GM19099 (cell line): ENCODE results near the gene VBP1.

Experiments used
- POLR2A ChIP-seq: IDR thresholded peaks from 3 replicates; pipeline ENCODE4 v1.6.1; 2011; ENCODE audit warnings: low read depth; ENCODE audit not compliant: insufficient read length; ENCODE audit errors: extremely low read depth

VBP1 gene, protein sequence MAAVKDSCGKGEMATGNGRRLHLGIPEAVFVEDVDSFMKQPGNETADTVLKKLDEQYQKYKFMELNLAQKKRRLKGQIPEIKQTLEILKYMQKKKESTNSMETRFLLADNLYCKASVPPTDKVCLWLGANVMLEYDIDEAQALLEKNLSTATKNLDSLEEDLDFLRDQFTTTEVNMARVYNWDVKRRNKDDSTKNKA

DNA sequence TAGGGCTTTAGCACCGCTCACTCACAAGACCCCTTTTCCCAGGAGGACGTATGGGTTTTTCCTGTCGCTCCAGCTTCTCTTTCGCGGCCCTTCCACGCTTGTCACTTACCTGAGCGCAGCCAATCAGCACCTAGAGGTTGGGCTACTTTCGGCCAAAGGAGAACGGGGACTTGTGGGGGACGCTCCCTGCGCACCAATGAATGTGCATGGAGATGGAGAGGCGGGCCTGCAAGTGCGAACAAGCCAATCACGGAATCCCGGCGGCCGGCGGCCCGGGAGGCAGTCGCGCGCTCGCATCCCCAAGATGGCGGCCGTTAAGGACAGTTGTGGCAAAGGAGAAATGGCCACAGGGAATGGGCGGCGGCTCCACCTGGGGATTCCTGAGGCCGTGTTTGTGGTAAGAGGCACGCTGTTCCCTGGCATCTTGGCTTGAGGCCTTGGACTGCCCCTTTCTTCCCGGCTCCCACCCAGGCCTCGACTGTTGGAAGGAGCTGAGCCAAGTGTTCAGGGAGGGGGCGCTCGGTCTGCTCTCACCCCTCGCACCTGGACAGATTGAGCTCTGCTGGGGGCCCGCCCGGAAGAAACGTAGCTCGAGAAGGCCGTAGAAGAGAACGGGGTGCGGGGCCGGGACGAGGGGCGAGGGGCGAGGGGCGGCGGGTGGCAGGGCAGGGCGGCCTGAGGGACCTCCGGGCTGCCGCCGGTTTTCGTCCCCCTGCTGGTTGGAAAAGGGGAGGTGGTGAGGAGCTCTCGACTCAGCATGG, at the start of gene VBP1:
TSS of gene VBP1 (plus strand) at position 282 of the 761 bp plus-strand sequence. CDS start at position 305, 23 bp downstream.
- TF ChIP-seq POLR2A, result peak; percentile 62

DNA sequence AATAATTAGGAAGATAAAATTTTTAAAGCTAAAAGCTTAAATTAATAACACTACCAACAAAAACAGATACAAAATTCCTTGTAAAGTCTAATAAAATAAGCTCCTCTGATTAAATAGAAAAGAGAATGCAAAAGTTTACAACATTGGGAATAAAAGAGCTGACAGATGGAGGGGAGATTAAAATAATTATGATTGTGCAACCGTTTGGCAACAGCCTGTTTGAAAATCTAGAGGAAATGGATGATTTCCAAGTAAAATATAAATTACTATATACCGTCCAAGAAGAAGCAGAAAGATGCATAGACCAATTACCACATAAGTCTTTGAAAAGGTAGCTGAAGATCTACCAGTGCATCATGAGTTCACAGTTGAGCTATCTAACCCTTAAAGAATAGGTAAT, 46.4 kb upstream of the VBP1 start:
- no peak for TF ChIP-seq POLR2A

DNA sequence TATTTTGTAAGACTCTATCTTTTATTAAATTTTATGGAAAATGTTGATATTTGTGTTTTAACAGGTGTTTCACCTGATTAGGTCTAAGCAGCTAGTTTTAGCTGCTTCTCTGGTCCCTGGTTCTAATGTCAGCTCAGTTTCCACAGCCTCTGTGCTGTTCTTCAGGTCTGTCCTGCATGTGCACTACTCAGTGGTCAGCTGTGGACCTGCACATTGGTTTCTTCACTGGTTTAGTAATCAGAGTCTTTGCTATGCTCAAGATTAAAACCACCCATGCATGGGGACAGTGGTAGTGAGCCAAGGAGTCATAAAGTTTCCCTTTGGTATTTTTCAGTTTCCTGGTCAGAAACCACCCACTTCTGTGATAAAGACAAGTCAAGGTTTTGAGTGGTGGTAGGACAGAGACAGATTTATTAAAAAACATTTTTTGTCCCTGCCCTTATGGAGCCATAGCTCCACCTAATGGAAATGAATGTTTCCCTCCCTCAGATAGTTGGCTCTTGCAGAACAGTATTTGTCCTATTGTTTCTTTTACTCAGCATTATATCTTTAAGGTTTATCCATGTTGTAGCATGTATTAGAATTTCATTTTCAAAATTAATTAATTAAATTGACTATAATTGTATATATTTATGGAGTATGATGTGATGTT, 36.8 kb upstream of the VBP1 start:
- no peak for TF ChIP-seq POLR2A

DNA sequence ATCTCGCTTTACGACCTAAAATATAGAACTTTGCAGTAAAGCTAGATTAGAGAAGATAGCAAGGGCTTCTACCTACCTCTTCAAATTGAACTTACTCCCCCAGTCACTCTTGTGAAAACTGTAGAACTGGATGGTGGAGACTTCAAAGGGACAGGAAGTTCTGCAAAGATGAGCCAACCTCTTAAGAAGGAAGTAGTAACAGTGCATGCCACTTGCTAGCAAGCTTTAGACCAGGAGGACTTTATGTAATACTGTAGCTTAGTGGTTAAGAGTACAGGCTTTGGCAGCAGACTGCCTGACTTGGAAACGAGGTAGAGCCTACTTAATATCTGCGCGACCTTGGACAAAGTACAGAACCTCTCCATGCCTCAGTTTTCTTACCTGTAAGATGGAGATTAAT, 27.5 kb upstream of the VBP1 start:
- TF ChIP-seq POLR2A, result no peak

DNA sequence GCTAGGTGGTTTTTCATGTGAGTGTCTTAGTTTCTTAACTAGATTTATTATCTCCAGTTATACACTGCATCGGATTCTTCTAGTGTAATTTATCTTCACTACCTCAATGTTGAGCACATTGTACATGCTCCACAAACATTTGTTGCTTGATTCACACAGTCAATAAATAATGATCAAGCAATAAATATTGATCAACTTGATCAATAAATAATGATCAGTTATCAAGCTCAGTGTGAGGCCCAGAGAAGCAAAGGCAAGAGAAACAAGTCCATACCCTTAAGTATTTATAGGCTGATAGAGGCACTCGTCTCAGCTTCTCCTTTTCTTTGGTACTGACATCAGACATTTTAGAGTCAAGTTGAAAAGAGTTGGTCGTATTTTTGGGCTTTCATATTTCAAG, 5.1 kb upstream of the VBP1 start:
- TF ChIP-seq POLR2A, result no peak

DNA sequence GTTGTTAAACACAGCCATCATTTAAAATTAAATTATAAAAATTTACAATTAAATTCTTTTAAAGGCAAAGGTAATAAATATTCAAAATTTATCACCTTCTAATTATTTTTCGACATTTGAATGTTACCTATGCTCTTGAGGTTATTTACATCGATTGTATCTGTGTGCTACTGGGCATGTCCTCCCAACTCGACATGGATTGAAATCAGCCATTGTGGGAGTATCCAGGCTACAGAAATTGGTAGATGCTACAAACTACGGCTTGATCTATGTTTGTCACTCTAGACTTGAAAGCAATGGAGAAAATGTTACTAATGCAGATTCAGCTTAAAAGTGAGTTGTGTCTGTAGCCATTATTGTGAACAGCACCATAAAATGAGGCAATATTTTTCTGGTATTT, 2.5 kb upstream of the VBP1 start:
- no peak for TF ChIP-seq POLR2A

DNA sequence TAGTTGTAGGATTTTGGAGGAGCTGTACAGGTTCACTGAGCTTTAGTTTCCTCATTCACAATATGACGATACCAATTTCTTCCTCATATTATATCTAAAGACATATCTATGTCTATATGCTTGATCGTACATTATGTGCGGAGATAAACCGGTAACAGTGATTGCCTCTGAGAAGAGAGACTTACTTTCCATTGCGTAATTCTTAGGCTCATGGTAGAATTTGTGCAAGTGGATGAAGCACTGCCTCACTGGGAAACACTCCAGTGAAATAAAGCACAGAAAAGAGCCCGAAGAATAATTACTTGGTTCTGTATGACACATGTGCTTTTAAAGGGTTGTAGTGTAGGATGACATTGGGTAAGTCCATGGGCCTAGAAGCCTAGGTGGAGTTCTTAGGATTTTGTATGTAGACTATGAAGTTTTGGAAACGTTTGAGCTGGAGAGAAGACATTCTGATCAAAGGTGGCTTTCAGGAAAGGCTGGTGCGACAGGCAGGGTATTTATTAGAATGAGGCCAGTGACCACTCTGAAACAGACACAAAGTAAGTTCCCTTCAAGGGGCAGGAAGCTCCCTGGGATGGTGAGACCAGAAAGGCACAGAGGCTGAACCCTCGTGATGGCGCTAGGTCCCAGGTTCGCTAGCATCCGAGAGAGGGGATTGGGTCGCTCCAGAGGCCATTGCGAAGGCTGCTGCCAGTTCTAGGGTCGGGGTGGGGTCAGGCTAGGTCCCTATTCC, 649 bp upstream of the VBP1 start:
- TF ChIP-seq POLR2A, result no peak

DNA sequence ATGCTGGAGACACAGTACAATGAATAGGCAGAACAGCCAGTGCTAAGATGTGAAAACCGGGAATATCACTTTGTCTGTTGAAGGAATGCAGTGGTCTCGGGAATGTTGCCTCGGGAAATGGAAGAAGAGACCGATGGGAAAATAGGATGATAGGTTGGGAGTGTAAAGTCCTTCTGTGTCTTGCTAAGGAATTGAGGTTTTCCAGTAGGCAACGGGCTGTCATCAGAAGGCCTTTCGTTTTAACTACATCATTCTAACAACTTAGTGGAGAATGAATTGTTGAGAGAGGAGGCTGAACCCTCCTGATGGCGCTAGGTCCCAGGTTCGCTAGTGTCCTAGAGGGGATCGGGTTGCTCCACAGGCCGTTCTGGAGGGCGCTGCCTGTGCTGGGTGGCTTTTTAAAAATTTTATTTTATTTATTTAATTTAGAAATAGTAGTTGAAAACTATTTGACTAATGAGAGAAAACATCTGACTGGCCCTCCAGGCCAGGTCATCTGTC, 730 bp downstream of the VBP1 start:
- TF ChIP-seq POLR2A, result no peak

DNA sequence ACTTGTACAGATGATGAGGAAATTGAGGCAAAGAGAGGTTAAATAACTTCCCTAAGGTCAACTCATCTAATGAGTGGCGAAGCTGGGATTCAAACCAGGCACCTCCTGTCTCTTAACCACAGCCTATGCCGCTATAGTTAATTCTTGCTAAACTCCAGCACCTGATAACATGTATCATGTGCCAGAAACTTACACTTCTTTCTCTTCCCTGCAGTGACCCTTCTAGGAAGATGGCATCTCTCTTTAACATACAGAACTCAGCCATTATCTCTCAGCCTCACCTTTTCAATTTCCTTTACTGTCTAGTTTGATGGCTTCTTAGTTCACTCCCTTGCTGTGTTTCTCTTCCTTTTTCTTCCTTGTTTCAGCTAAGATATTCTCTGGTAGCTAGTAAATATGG, 2.5 kb downstream of the VBP1 start:
- TF ChIP-seq POLR2A, result no peak

DNA sequence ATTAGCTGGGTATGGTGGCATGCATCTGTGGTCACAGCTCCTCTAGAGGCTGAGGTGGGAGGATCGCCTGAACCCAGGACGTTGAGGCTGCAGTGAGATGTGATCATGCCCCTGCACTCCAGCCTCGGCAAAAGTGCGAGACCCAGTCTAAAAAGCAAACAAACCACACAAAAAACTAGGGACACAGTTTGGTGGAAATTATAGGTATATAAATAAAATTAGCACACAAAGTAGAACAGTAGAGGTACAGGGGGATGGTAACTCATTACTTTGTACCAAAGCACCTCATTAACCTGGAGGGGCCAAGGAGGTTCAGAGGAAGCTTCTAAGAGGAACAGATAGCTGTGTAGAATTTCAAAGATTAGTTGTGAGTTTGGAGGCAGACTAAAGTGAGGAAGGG, 5.1 kb downstream of the VBP1 start:
- no peak for TF ChIP-seq POLR2A

DNA sequence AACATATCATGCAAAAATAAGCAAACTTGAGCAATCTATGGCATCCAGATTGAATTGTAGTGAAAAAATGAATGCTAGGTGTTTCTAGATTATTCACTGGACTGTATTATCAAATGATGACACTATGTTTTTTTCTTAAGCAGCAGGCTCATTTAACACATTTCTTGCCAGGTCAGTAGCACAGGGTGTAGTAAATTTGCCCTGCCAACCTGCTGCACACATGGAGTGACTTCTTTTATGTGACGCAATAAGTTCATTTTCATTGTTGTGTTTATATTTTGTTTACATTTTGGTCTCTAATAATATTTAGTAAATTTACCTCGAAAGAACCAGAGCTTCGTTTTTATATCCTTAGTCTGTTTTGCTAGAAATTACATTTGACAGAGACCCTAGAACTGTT, 9.5 kb downstream of the VBP1 start:
- no peak for TF ChIP-seq POLR2A

DNA sequence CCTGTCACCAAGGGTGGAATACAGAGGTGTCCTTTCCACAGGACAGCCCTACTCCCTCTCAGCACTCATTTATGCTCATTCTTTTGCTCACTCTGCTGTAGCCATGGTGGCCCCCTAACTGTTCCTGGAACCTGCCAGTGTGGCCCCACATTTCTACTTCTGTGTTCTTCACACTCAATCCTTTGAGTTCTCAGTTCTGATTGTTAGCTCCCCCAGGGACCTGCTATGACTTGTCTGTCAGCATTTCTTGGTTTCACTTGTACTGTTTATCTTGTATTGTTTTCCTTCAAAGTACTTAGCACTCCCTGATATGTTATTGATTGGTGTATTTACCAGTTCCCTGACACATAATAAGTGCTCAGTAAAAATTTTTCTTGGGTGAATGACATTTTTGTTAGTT, 14.9 kb downstream of the VBP1 start:
- TF ChIP-seq POLR2A, result no peak

DNA sequence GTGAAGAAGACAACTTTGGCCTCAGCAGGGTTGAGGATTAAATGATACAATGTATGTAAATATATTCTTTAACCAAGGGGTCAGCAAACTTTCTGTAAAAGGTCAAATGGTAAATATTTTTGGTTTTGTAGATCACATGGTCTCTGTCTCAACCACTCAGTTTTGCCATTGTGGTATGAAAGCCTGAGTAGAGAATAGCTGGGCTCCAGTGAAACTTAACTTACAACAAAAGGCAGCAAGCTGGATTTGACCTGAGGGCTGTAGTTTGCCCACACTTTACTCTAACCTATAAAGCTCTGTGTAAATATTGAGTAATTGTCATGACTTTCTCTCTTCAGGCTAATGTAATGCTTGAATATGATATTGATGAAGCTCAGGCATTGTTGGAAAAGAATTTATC, 19.6 kb downstream of the VBP1 start:
- TF ChIP-seq POLR2A, result no peak

DNA sequence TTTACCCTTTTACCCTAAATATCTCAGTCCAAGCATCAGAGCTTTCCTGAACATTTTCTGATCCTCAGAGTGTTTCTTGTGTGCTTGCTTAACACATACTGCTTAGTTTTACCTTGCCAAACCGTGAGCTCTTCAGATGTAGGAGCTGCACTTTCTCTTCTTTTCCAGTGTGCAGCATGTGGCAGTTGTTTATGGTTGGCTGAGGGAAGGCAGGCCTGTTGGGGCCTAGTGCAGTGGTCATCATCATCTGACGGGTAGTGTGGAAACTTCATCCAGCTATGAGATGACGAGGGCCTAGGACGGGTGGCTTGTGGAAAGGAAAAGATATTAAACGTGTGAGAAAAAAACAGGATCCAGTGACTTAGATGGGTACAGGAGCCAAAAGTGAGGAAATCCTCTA, 21.5 kb downstream of the VBP1 start:
- no peak for TF ChIP-seq POLR2A

DNA sequence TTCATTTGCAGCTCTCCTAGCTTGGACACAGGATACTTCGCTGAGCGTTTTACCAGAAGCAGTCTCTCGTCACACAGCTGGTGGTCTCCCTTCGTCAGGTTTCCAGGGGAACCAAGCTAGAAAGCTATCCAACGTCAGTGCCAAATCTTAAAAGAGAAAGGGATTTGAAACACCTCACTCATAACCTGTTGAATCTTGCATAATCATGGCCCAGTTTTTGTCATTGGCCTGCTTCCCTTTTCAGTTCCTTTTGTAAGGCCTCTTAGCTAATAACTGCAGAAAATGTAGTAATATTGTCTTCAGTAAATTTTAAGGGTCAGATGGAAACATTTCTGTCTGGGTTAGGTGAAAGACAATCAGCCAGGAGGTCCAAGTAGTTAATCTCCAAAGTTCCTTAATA, 26.0 kb downstream of the VBP1 start:
- TF ChIP-seq POLR2A, result no peak
